Testis (tissue), 3 donors: ENCODE results near the gene WFIKKN2. TPM values are rescaled to one million over a fixed set of nuclear protein-coding genes. Genes with fewer than 3 reads are reported as not detected.

ENCODE experiments used
- DNase-seq: peaks from one replicate; pipeline ENCODE4 v3.0.0-alpha.2; 2019
- H3K27ac ChIP-seq, 2 donors: fragments of 200-600 bp; sonication (generic); one replicate each; pipeline ENCODE4 v1.5.1; 2019
- H3K27me3 ChIP-seq: fragments of 200-600 bp; sonication (generic); one replicate; pipeline ENCODE4 v1.5.1; 2019
- H3K36me3 ChIP-seq: fragments of 200-600 bp; sonication (generic); one replicate; pipeline ENCODE4 v1.5.1; 2017; ENCODE audit warnings: low read depth; ENCODE audit errors: missing control alignments
- H3K4me1 ChIP-seq: fragments of 200-600 bp; sonication (generic); one replicate; pipeline ENCODE4 v1.5.1; 2019
- H3K4me3 ChIP-seq, 2 donors: fragments of 200-600 bp; sonication (generic); one replicate each; pipeline ENCODE4 v1.5.1; 2017 to 2019
- H3K9me3 ChIP-seq: fragments of 200-600 bp; sonication (generic); one replicate; pipeline ENCODE4 v1.5.1; 2017
- CTCF ChIP-seq, 3 experiments: fragments of 450-650 bp in 2 of 3; fragments of 200-600 bp in 1 of 3; sonication (generic) in 1 of 3; IDR thresholded peaks; one replicate each; pipeline ENCODE4 v1.5.1; 2016 to 2019; ENCODE audit warnings: antibody characterized with exemption in 3 of 3, mild to moderate bottlenecking in 2 of 3, moderate library complexity in 1 of 3
- POLR2A ChIP-seq: fragments of 450-650 bp; IDR thresholded peaks from one replicate; pipeline ENCODE4 v1.6.1; 2017; ENCODE audit warnings: antibody characterized with exemption, mild to moderate bottlenecking, moderate library complexity
- whole genome bisulfite sequencing, 2 donors: methylation state at CpG; one replicate each; pipeline ENCODE4 v1.1.5; 2018; 5-methylcytosine and 5-hydroxymethylcytosine counted together
- intact Hi-C: fragments of 100-400 bp; cut with DNase I; formaldehyde crosslinking; loops from one replicate; pipeline ENCODE4 v1.15.1; 2023; ENCODE audit warnings: low total_unique reads
- polyA plus RNA-seq: library from polyadenylated mRNA; stranded (reverse); fragments of 350-450 nt; fragmentation: Illumina TruSeq; extraction: RNeasy Lipid Tissue Mini Kit (QIAGEN cat#74804); gene quantifications from one replicate; pipeline ENCODE4 v1.2.3, GENCODE V29; 2014; ENCODE audit warnings: low read depth, low replicate concordance; ENCODE audit not compliant: insufficient read depth
- total RNA-seq, 2 donors: library from RNA; depleted of rRNA; stranded (reverse); fragments of >200 nt; gene quantifications; one replicate each; pipeline ENCODE4 v1.2.3, GENCODE V29; 2016

WFIKKN2 gene
- total and polyA plus RNA-seq, 3 donors from 2014 or later, result 3.7 to 7.3 (median 6.8) TPM

DNA sequence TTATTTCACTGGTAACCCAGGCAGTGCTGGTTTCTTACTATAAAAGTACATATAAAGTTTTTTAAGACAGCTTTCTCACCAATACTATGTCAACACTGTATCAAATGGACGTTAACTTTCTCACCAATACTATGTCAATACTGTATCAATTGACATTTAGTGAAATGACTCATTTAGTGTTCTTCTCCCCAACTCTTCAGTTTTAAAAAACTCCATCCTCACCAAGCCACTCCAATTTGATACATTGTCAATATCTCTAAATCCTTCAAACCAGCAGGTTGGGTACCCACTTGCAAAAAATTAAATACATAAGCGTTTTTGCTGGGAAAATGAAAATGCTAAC is 25.9 kb downstream of the WFIKKN2 start:
- Histone ChIP-seq H3K4me3 (no peak overlapping the region), H3K4me1 (peaks cover 7% of the 10 kb centered on the region), H3K27me3 (no peaks in the 10 kb centered on the region), H3K9me3 (no peaks in the 10 kb centered on the region), H3K27ac (no peak overlapping the region), H3K36me3 (no peaks in the 10 kb centered on the region)
- TF ChIP-seq POLR2A, result no peak
- no peak for TF ChIP-seq CTCF (IDR thresholded peaks at IDR 0.05)
- intact Hi-C loops, result no loop called here
- WGBS, 2 donors, result 40 to 72% methylated on average over 2 of the region's 2 CpGs
- no peak for DNase-seq

DNA sequence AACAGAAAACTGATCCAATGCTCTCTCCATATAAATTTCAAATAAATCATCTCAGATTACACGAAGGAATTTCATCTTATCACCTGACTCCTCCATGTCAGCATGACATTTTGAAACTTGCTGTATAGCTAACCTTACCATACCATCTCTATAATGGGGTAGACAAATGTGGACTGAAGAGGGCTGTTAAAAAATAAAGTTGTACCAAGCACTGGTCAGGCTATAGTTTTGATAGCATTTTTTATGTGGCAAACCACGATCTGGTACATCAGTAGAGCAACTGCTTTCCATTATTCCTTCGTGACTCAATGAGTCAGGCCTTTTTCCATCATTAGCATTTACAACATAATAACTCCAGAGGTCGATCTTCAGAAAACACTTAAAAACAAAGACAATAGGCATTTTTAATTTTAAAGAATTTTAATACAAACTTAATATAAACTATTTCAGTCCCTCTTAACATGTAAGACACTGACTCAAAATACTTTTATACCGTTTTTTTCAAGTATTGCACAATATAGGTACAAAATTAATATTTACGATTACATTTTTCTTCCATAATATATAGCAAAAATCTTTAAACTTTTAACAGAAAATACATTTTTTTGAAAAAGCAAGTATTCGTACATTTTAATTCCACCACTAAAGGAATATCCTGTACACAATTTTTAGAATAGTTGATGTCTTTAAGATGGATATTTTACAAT is 26.6 kb downstream of the WFIKKN2 start:
- no peak for TF ChIP-seq POLR2A
- TF ChIP-seq CTCF (IDR thresholded peaks at IDR 0.05), result no peak
- H3K4me3 ChIP-seq, result no peak overlapping the region
- intact Hi-C loops, result no loop called here

GRCh38 chr17:50863221-50863843 is 27.9 kb downstream of the WFIKKN2 start:
- H3K36me3 ChIP-seq, result no peaks in the 10 kb centered on the region
- no peak for TF ChIP-seq POLR2A
- peak in 1 of 3 experiments; percentile 10 for TF ChIP-seq CTCF (IDR thresholded peaks at IDR 0.05)
- H3K27me3 ChIP-seq, result no peaks in the 10 kb centered on the region
- WGBS, 2 donors, result 73 to 74% methylated on average over 11 of the region's 11 CpGs
- peak overlapping the region in 1 of 2 donors; percentile 99 for H3K27ac ChIP-seq
- H3K9me3 ChIP-seq, result no peaks in the 10 kb centered on the region
- peak; percentile 73 for DNase-seq
- no peak overlapping the region for H3K4me3 ChIP-seq
- intact Hi-C loops, result no loop called here
- H3K4me1 ChIP-seq, result peaks cover 7% of the 10 kb centered on the region

More for the DNA sequence above, 26.6 kb downstream of the WFIKKN2 start:
- WGBS, 2 donors, result 70 to 72% methylated on average over 7 of the region's 7 CpGs
- no peaks in the 10 kb centered on the region for H3K9me3 ChIP-seq
- H3K4me1 ChIP-seq, result peaks cover 7% of the 10 kb centered on the region
- no peak for DNase-seq
- no peaks in the 10 kb centered on the region for H3K27me3 ChIP-seq
- H3K27ac ChIP-seq, result no peak overlapping the region
- H3K36me3 ChIP-seq, result no peaks in the 10 kb centered on the region

GRCh38 chr17:50863931-50864330 is 28.5 kb downstream of the WFIKKN2 start:
- Histone ChIP-seq H3K27ac (peak overlapping the region in 1 of 2 donors; percentile 99), H3K4me1 (peaks cover 7% of the 10 kb centered on the region), H3K9me3 (no peaks in the 10 kb centered on the region), H3K36me3 (no peaks in the 10 kb centered on the region), H3K27me3 (no peaks in the 10 kb centered on the region), H3K4me3 (no peak overlapping the region)
- intact Hi-C loops, result no loop called here
- no peak for DNase-seq
- WGBS, 2 donors, result 48 to 60% methylated on average over 3 of the region's 3 CpGs
- TF ChIP-seq CTCF (IDR thresholded peaks at IDR 0.05), result no peak
- TF ChIP-seq POLR2A, result no peak

DNA sequence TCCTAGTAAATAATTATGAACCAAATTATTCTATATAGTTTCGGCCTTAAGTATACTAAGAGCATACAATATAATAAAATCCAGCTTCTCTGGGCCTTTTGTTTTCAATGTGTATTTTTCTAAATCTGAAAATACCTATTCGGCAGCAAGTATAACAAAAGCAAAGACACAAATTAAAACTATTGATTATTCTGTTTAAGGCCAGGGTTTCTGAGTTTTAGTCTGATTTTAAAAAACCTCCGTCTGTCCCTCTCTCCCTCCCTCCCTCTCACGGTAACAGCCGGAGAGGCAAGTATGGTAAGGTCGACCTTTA is 29.3 kb downstream of the WFIKKN2 start:
- intact Hi-C loops, result loop anchor here (5.0 kb wide), 1 partner anchor 88 kb away; no protein-coding TSS in a partner anchor
- Histone ChIP-seq H3K27ac (peak overlapping the region; percentile 99), H3K27me3 (no peaks in the 10 kb centered on the region), H3K36me3 (no peaks in the 10 kb centered on the region), H3K4me1 (peaks cover 7% of the 10 kb centered on the region), H3K4me3 (peak overlapping the region; percentile 96 to 100), H3K9me3 (no peaks in the 10 kb centered on the region)
- no peak for DNase-seq
- WGBS, 2 donors, result 4 to 7% methylated on average over 6 of the region's 6 CpGs
- TF ChIP-seq CTCF (IDR thresholded peaks at IDR 0.05), result no peak
- no peak for TF ChIP-seq POLR2A
